Activated CD4-positive, alpha-beta T cell treated with anti-CD3 and anti-CD28 coated beads for 4 hours (primary cell): ENCODE measurements around the gene PBX4.
"Not testable (repeated sequence)": the region's sequence is repeated elsewhere in the genome, so short reads cannot be mapped to it uniquely, and the experiment has no call there.

Source experiments
- DNase-seq, 2 donors: peaks; one replicate each; pipeline ENCODE4 v3.0.0-alpha.2; 2020

PBX4 gene

GRCh38 chr19:19618219-19619051 lies at the start of gene PBX4:
TSS of gene PBX4 (minus strand) at chr19:19618687. CDS start at chr19:19618629, 58 bp downstream.
- peak; percentile 99 for DNase-seq

GRCh38 chr19:19665420-19665948 lies 47.0 kb upstream of the PBX4 start:
- DNase-seq, result not testable (repeated sequence)

GRCh38 chr19:19663256-19664120 lies 45.0 kb upstream of the PBX4 start, which contains the start of gene ATP13A1:
TSS of gene ATP13A1 (minus strand) at chr19:19663676. CDS start at chr19:19663666, 10 bp downstream.
- peak; percentile 90 to 95 for DNase-seq

- DNase-seq, result no peak
Observed at GRCh38 chr19:19662871-19663255, 44.4 kb upstream of the PBX4 start.

GRCh38 chr19:19662344-19662743 lies 43.9 kb upstream of the PBX4 start:
- no peak for DNase-seq

- DNase-seq, result no peak
Observed at GRCh38 chr19:19661675-19662251, 43.3 kb upstream of the PBX4 start.

- no peak for DNase-seq
Observed at GRCh38 chr19:19661141-19661674, 42.7 kb upstream of the PBX4 start.

GRCh38 chr19:19659646-19660245 lies 41.3 kb upstream of the PBX4 start:
- no peak for DNase-seq

GRCh38 chr19:19657397-19657783 lies 38.9 kb upstream of the PBX4 start:
- no peak for DNase-seq

- no peak for DNase-seq
Observed at GRCh38 chr19:19656451-19657396, 38.2 kb upstream of the PBX4 start.

GRCh38 chr19:19655641-19656343 lies 37.3 kb upstream of the PBX4 start:
- no peak for DNase-seq

GRCh38 chr19:19655051-19655594 lies 36.6 kb upstream of the PBX4 start:
- no peak for DNase-seq

GRCh38 chr19:19654441-19654840 lies 36.0 kb upstream of the PBX4 start:
- no peak for DNase-seq

GRCh38 chr19:19653597-19654147 lies 35.2 kb upstream of the PBX4 start:
- no peak for DNase-seq

- no peak for DNase-seq
Observed at GRCh38 chr19:19652482-19653295, 34.2 kb upstream of the PBX4 start.

GRCh38 chr19:19651076-19651475 lies 32.6 kb upstream of the PBX4 start:
- DNase-seq, result no peak

GRCh38 chr19:19650331-19650730 lies 31.8 kb upstream of the PBX4 start:
- no peak for DNase-seq

GRCh38 chr19:19649580-19649995 lies 31.1 kb upstream of the PBX4 start:
- no peak for DNase-seq

GRCh38 chr19:19649155-19649554 lies 30.7 kb upstream of the PBX4 start:
- no peak for DNase-seq
